OCI-LY7 (cell line): ENCODE results near the gene PARN. TPM values are rescaled to one million over a fixed set of nuclear protein-coding genes. Genes with fewer than 3 reads are reported as not detected.
A peak's percentile ranks its signal among the peaks of the same experiment; 100 is the strongest.

Source experiments
- BruUV-seq: library from RNA; stranded (reverse); fragments of 400-500 nt; replicated peaks from 2 replicates; lab custom pipeline; 2021; lab: Mats Ljungman, UMichigan
- CTCF ChIA-PET: fragments of 300-600 bp; sonication (Branson Sonifier 250); formaldehyde crosslinking; loops from one replicate; lab custom pipeline; 2022; ENCODE audit warnings: antibody characterized with exemption; ENCODE audit not compliant: unreplicated experiment; lab: Charles Lee
- POLR2A ChIA-PET: fragments of 300-600 bp; sonication (Branson Sonifier 250); formaldehyde crosslinking; loops from one replicate; lab custom pipeline; 2022; ENCODE audit warnings: antibody characterized with exemption; lab: Charles Lee
- DNase-seq: peaks from one replicate; pipeline ENCODE4 v3.0.0-alpha.2; 2015; ENCODE audit warnings: low spot score
- H2AFZ ChIP-seq: fragments of 200-600 bp; sonication (generic), shearing (Covaris generic); 2 replicates; pipeline ENCODE4 v1.6.1; 2014; ENCODE audit warnings: mild to moderate bottlenecking, antibody characterized with exemption, low read length, moderate library complexity
- H3K27ac ChIP-seq: fragments of 200-600 bp; sonication (generic); 2 replicates; pipeline ENCODE4 v1.5.1; 2014; ENCODE audit warnings: mixed run types, low read depth, mild to moderate bottlenecking, moderate library complexity, low read length, inconsistent platforms; ENCODE audit not compliant: poor library complexity, severe bottlenecking
- H3K36me3 ChIP-seq: fragments of 200-600 bp; sonication (generic); 2 replicates; pipeline ENCODE4 v1.6.1; 2014; ENCODE audit warnings: mild to moderate bottlenecking, antibody characterized with exemption, low read length, moderate library complexity, mixed read lengths; ENCODE audit not compliant: insufficient read depth
- H3K4me1 ChIP-seq: fragments of 200-600 bp; sonication (generic); 2 replicates; pipeline ENCODE4 v1.5.1; 2014; ENCODE audit warnings: mild to moderate bottlenecking, low read length; ENCODE audit not compliant: insufficient read depth, poor library complexity, severe bottlenecking
- H3K4me2 ChIP-seq: fragments of 200-600 bp; sonication (generic); 2 replicates; pipeline ENCODE4 v1.6.1; 2014; ENCODE audit warnings: mild to moderate bottlenecking, low read length
- H3K4me3 ChIP-seq: fragments of 200-600 bp; sonication (generic); 2 replicates; pipeline ENCODE4 v1.5.1; 2014; ENCODE audit warnings: mild to moderate bottlenecking, low read depth, low read length; ENCODE audit not compliant: poor library complexity, severe bottlenecking
- H3K79me2 ChIP-seq: fragments of 200-600 bp; sonication (generic); 2 replicates; pipeline ENCODE4 v1.6.1; 2016; ENCODE audit warnings: low read depth, mild to moderate bottlenecking, low read length, moderate library complexity, mixed read lengths; ENCODE audit not compliant: insufficient read depth
- H3K9me2 ChIP-seq: fragments of 200-600 bp; sonication (generic); 2 replicates; pipeline ENCODE4 v1.6.1; 2016; ENCODE audit warnings: mild to moderate bottlenecking, low read length, mixed read lengths; ENCODE audit not compliant: insufficient read depth
- H3K9me3 ChIP-seq: fragments of 200-600 bp; sonication (generic); 2 replicates; pipeline ENCODE4 v1.6.1; 2014; ENCODE audit warnings: mild to moderate bottlenecking, mixed run types, low read length, mixed read lengths
- H4K20me1 ChIP-seq: fragments of 200-600 bp; sonication (generic); 2 replicates; pipeline ENCODE4 v1.6.1; 2014; ENCODE audit warnings: mild to moderate bottlenecking, antibody characterized with exemption, low read length, moderate library complexity, mixed read lengths; ENCODE audit not compliant: insufficient read depth
- CTCF ChIP-seq: fragments of 200-600 bp; sonication (generic); conservative IDR thresholded peaks from 2 replicates; pipeline ENCODE4 v1.5.1; 2014; ENCODE audit warnings: mild to moderate bottlenecking, antibody characterized with exemption, low read length, moderate library complexity, mixed read lengths
- EZH2phosphoT487 ChIP-seq: fragments of 200-600 bp; sonication (generic); IDR thresholded peaks from 2 replicates; pipeline ENCODE4 v1.6.1; 2018; ENCODE audit warnings: low read depth, borderline replicate concordance, mild to moderate bottlenecking, mixed run types, antibody characterized with exemption, low read length, moderate library complexity, mixed read lengths
- intact Hi-C: fragments of 100-400 bp; cut with micrococcal nuclease; formaldehyde crosslinking; loops from one replicate; pipeline ENCODE4 v1.10.0; 2022; ENCODE audit not compliant: unreplicated experiment
- total RNA-seq, 2 experiments: library from RNA; depleted of rRNA in 1 of 2; stranded (reverse); fragments of >200 nt in 1 of 2; shearing (Covaris generic) in 1 of 2; gene quantifications; 2 replicates each; pipeline ENCODE4 v1.2.3, GENCODE V29; 2014 to 2022

PARN gene
- total RNA-seq, 2 experiments from 2014 or later = 40.1 to 76.5 TPM

- H3K27ac ChIP-seq = no peak overlapping the region
- H3K4me2 ChIP-seq = no peak overlapping the region
- peaks cover 11% of the 10 kb centered on the region; the same call in 1 of the 2 replicates for H3K79me2 ChIP-seq
- intact Hi-C loops = no loop called here
- CTCF ChIA-PET = no interaction called here
- peaks cover 47% of the 10 kb centered on the region for H3K4me1 ChIP-seq
- H2AFZ ChIP-seq = no peak overlapping the region
- POLR2A ChIA-PET = interaction anchor here (0.6 to 1.4 kb wide), 5 partner anchors 14 to 86 kb away, joined by 3 to 5 read pairs (median 4); partner anchors contain the start of gene PARN
- H4K20me1 ChIP-seq = no peaks in the 10 kb centered on the region
- TF ChIP-seq EZH2phosphoT487 (no peak), CTCF (no peak)
- peaks cover 77% of the 10 kb centered on the region for H3K36me3 ChIP-seq
- no peak overlapping the region for H3K4me3 ChIP-seq
- BruUV-seq = no TSS peak
- no peaks in the 10 kb centered on the region for H3K9me3 ChIP-seq
- no peak for DNase-seq
- H3K9me2 ChIP-seq = no peaks in the 10 kb centered on the region
These were observed 18.4 kb downstream of the PARN start for GRCh38 chr16:14611660-14612059.

- peak; percentile 25 for DNase-seq
- Histone ChIP-seq H3K79me2 (peaks cover 23% of the 10 kb centered on the region), H2AFZ (peak overlapping the region; percentile 0; the same call in 1 of the 2 replicates), H3K4me2 (peak overlapping the region; percentile 89), H3K36me3 (peaks cover 70% of the 10 kb centered on the region), H3K9me2 (no peaks in the 10 kb centered on the region), H3K4me1 (peaks cover 65% of the 10 kb centered on the region), H4K20me1 (no peaks in the 10 kb centered on the region), H3K27ac (peak overlapping the region; percentile 96), H3K9me3 (no peaks in the 10 kb centered on the region), H3K4me3 (peak overlapping the region; percentile 64)
- ChIA-PET POLR2A (interaction anchor here (0.6 to 2.9 kb wide), 7 partner anchors 9 to 1852 kb away, joined by 3 to 16 read pairs (median 4); partner anchors contain the start of gene PARN), CTCF (no interaction called here)
- TF ChIP-seq EZH2phosphoT487 = no peak
- no peak for TF ChIP-seq CTCF
- intact Hi-C loops = loop anchor here (2.0 kb wide), 1 partner anchor 255 kb away; no protein-coding TSS in a partner anchor
- BruUV-seq = no TSS peak
These were observed 20.3 kb downstream of the PARN start for GRCh38 chr16:14609716-14610115.

GRCh38 chr16:14608604-14609003 is 21.5 kb downstream of the PARN start:
- peak overlapping the region; percentile 89 for H3K4me2 ChIP-seq
- BruUV-seq = no TSS peak
- TF ChIP-seq EZH2phosphoT487 (no peak), CTCF (no peak)
- H3K4me1 ChIP-seq = peaks cover 71% of the 10 kb centered on the region
- peak overlapping the region; percentile 96 for H3K27ac ChIP-seq
- no peak overlapping the region; the same call in 1 of the 2 replicates for H2AFZ ChIP-seq
- peak overlapping the region; percentile 64 for H3K4me3 ChIP-seq
- intact Hi-C loops = loop anchor here (2.0 kb wide), 1 partner anchor 254 kb away; no protein-coding TSS in a partner anchor
- CTCF ChIA-PET = no interaction called here
- peak; percentile 44 for DNase-seq
- peaks cover 34% of the 10 kb centered on the region for H3K79me2 ChIP-seq
- no peaks in the 10 kb centered on the region for H4K20me1 ChIP-seq
- no peaks in the 10 kb centered on the region for H3K9me3 ChIP-seq
- POLR2A ChIA-PET = interaction anchor here (0.6 to 2.9 kb wide), 4 partner anchors 8 to 29 kb away, joined by 3 to 16 read pairs (median 4); partner anchors contain the start of gene PARN
- H3K9me2 ChIP-seq = no peaks in the 10 kb centered on the region
- peaks cover 72% of the 10 kb centered on the region for H3K36me3 ChIP-seq
